Muscle layer of duodenum (tissue), 2 donors: Measurements from ENCODE around the gene DNAJB4.

Source experiments
- H3K27ac ChIP-seq: one replicate; pipeline ENCODE4 v1.7.0; 2013; ENCODE audit warnings: mild to moderate bottlenecking, low read length
- H3K27me3 ChIP-seq: one replicate; pipeline ENCODE4 v1.7.0; 2013; ENCODE audit warnings: low read depth, mild to moderate bottlenecking, control low read depth, low read length
- H3K36me3 ChIP-seq, 2 donors: one replicate each; pipeline ENCODE4 v1.7.0; 2013; ENCODE audit warnings: low read length in 2 of 2, control low read depth in 1 of 2, mild to moderate bottlenecking in 1 of 2; ENCODE audit not compliant: insufficient read depth in 2 of 2, control insufficient read depth in 1 of 2
- H3K4me1 ChIP-seq, 2 donors: one replicate each; pipeline ENCODE4 v1.7.0; 2013; ENCODE audit warnings: low read length in 2 of 2, mild to moderate bottlenecking in 2 of 2, control low read depth in 1 of 2, moderate library complexity in 1 of 2; ENCODE audit not compliant: insufficient read depth in 2 of 2, control insufficient read depth in 1 of 2
- H3K4me3 ChIP-seq, 2 donors: one replicate each; pipeline ENCODE4 v1.7.0; 2013; ENCODE audit warnings: low read length in 2 of 2, low read depth in 1 of 2, mild to moderate bottlenecking in 1 of 2
- H3K9me3 ChIP-seq, 2 donors: one replicate each; pipeline ENCODE4 v1.7.0; 2013; ENCODE audit warnings: low read length in 2 of 2, control low read depth in 1 of 2, mild to moderate bottlenecking in 1 of 2; ENCODE audit not compliant: control insufficient read depth in 1 of 2
- donor health status: healthy.

The DNAJB4 gene

GRCh38 chr1:78004719-78005447, at the start of gene DNAJB4:
Gene DNAJB4 (plus strand): TSS chr1:78004939. CDS start chr1:78005111, 172 bp downstream.
- Histone ChIP-seq H3K9me3 (no peaks in the 10 kb centered on the region), H3K36me3 (peaks cover 0 to 11% of the 10 kb centered on the region in 2 donors), H3K27ac (peak within 1 kb of the TSS; percentile 100), H3K4me3 (peak within 1 kb of the TSS; percentile 68 to 92), H3K4me1 (peaks cover 9 to 10% of the 10 kb centered on the region in 2 donors), H3K27me3 (no peaks in the 10 kb centered on the region)

- Histone ChIP-seq H3K27ac (no peak overlapping the region), H3K27me3 (no peaks in the 10 kb centered on the region), H3K9me3 (no peaks in the 10 kb centered on the region), H3K4me3 (no peak overlapping the region), H3K4me1 (no peaks in the 10 kb centered on the region), H3K36me3 (peaks cover 67 to 71% of the 10 kb centered on the region in 2 donors)
Observed at GRCh38 chr1:77955709-77956108, 49.0 kb upstream of the DNAJB4 start.

- H3K27ac ChIP-seq, result no peak overlapping the region
- H3K4me1 ChIP-seq, result no peaks in the 10 kb centered on the region
- H3K9me3 ChIP-seq, result no peaks in the 10 kb centered on the region
- H3K36me3 ChIP-seq, result peaks cover 67 to 76% of the 10 kb centered on the region in 2 donors
- no peak overlapping the region for H3K4me3 ChIP-seq
- H3K27me3 ChIP-seq, result no peaks in the 10 kb centered on the region
Observed at GRCh38 chr1:77956464-77956863, 48.3 kb upstream of the DNAJB4 start.

GRCh38 chr1:77958391-77958790, 46.3 kb upstream of the DNAJB4 start:
- no peaks in the 10 kb centered on the region for H3K4me1 ChIP-seq
- peaks cover 78% of the 10 kb centered on the region in 2 donors for H3K36me3 ChIP-seq

GRCh38 chr1:77958850-77959249, 45.9 kb upstream of the DNAJB4 start:
- Histone ChIP-seq H3K4me1 (no peaks in the 10 kb centered on the region), H3K4me3 (no peak overlapping the region), H3K27me3 (no peaks in the 10 kb centered on the region), H3K9me3 (no peaks in the 10 kb centered on the region), H3K27ac (no peak overlapping the region), H3K36me3 (peaks cover 79 to 81% of the 10 kb centered on the region in 2 donors)

More at GRCh38 chr1:77958391-77958790, 46.3 kb upstream of the DNAJB4 start:
- Histone ChIP-seq H3K27ac (no peak overlapping the region), H3K27me3 (no peaks in the 10 kb centered on the region), H3K9me3 (no peaks in the 10 kb centered on the region), H3K4me3 (no peak overlapping the region)

GRCh38 chr1:77961392-77961791, 43.3 kb upstream of the DNAJB4 start:
- H3K4me1 ChIP-seq, result no peaks in the 10 kb centered on the region
- peaks cover 83 to 84% of the 10 kb centered on the region in 2 donors for H3K36me3 ChIP-seq
- no peak overlapping the region for H3K27ac ChIP-seq
- no peaks in the 10 kb centered on the region for H3K9me3 ChIP-seq
- no peak overlapping the region for H3K4me3 ChIP-seq
- H3K27me3 ChIP-seq, result no peaks in the 10 kb centered on the region

GRCh38 chr1:77966291-77966690, 38.4 kb upstream of the DNAJB4 start:
- H3K27ac ChIP-seq, result no peak overlapping the region
- H3K36me3 ChIP-seq, result peaks cover 64 to 69% of the 10 kb centered on the region in 2 donors
- H3K27me3 ChIP-seq, result no peaks in the 10 kb centered on the region
- H3K4me1 ChIP-seq, result peaks cover 0 to 19% of the 10 kb centered on the region in 2 donors
- H3K4me3 ChIP-seq, result no peak overlapping the region
- no peaks in the 10 kb centered on the region for H3K9me3 ChIP-seq

GRCh38 chr1:77970192-77970591, 34.5 kb upstream of the DNAJB4 start:
- peaks cover 31 to 34% of the 10 kb centered on the region in 2 donors for H3K36me3 ChIP-seq
- no peaks in the 10 kb centered on the region for H3K27me3 ChIP-seq
- peaks cover 0 to 36% of the 10 kb centered on the region in 2 donors for H3K4me1 ChIP-seq
- no peaks in the 10 kb centered on the region for H3K9me3 ChIP-seq
- no peak overlapping the region for H3K27ac ChIP-seq
- no peak overlapping the region for H3K4me3 ChIP-seq

- Histone ChIP-seq H3K4me3 (no peak overlapping the region), H3K4me1 (peaks cover 0 to 55% of the 10 kb centered on the region in 2 donors), H3K9me3 (no peaks in the 10 kb centered on the region), H3K27me3 (no peaks in the 10 kb centered on the region), H3K27ac (no peak overlapping the region), H3K36me3 (peaks cover 13 to 16% of the 10 kb centered on the region in 2 donors)
Observed at GRCh38 chr1:77972080-77972479, 32.7 kb upstream of the DNAJB4 start.

- Histone ChIP-seq H3K27ac (peak overlapping the region; percentile 55), H3K4me3 (peak overlapping the region; percentile 48 to 82)
Observed at GRCh38 chr1:77975386-77975785, 29.4 kb upstream of the DNAJB4 start.

GRCh38 chr1:77975907-77976306, 28.8 kb upstream of the DNAJB4 start:
- Histone ChIP-seq H3K27me3 (no peaks in the 10 kb centered on the region), H3K27ac (peak overlapping the region; percentile 55), H3K4me3 (peak overlapping the region; percentile 48 to 82), H3K4me1 (peaks cover 0 to 43% of the 10 kb centered on the region in 2 donors), H3K36me3 (peaks cover 0 to 12% of the 10 kb centered on the region in 2 donors), H3K9me3 (no peaks in the 10 kb centered on the region)

More at GRCh38 chr1:77975386-77975785, 29.4 kb upstream of the DNAJB4 start:
- peaks cover 0 to 12% of the 10 kb centered on the region in 2 donors for H3K36me3 ChIP-seq
- peaks cover 0 to 48% of the 10 kb centered on the region in 2 donors for H3K4me1 ChIP-seq
- H3K9me3 ChIP-seq, result no peaks in the 10 kb centered on the region
- H3K27me3 ChIP-seq, result no peaks in the 10 kb centered on the region
